SK-N-MC (cell line): ENCODE results near the gene PPP1R26.

Source experiments
- EZH2 ChIP-seq: fragments of 200-600 bp; sonication (generic); IDR thresholded peaks from one replicate; pipeline ENCODE4 v1.6.1; 2017; ENCODE audit warnings: antibody characterized with exemption
- POLR2AphosphoS5 ChIP-seq: IDR thresholded peaks from 2 replicates; pipeline ENCODE4 v1.6.1; 2012; ENCODE audit warnings: mild to moderate bottlenecking, low read depth, low read length, borderline replicate concordance

DNA sequence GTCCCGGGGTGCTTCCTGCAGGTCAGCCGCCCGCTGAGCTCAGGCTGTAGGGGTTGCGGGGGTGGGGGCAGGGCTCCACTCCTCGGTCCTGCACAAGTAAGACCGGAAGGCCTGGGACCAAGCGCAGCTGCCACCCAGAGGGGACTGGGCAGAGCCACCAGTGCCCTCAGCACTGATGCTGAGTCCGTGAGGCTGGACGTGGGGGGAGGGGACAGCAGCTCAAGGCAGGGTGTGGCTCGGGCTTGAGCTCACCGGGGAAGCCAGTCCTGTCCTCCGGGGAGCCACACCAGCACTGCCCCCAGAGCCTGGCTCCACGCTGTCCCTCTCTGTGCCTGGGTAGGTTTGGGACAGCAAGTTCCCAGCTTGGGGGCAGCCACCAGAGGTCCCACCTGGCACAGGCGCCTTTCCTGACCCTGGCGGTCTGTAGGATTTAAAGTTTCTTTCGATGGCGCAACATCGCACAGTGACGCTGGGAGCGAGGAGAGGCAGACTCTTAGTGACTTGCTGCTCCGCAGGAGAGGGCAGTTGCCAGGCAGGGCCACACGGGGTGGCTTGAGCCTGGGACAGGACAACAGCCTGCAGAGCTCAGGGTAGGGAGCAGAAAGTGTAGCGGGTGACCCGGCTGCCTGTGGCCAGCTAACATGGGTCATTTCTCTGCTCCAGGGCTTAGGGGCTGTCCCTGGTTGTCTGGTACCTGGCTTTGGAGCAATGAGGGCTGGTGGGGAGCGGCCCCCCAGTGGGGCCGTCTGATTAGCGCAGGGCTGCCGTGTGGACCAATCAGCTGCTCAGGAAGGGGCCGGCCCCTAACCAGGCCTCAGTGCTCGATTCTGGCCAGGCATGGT, 47.4 kb downstream of the PPP1R26 start:
- no peak for TF ChIP-seq POLR2AphosphoS5
- no peak for TF ChIP-seq EZH2
